ENCODE results near the gene NT5C1B.

GRCh38 chr2:18625563-18625962 is 36.2 kb upstream of the NT5C1B start:
- TF ChIP-seq, protein P1, sequence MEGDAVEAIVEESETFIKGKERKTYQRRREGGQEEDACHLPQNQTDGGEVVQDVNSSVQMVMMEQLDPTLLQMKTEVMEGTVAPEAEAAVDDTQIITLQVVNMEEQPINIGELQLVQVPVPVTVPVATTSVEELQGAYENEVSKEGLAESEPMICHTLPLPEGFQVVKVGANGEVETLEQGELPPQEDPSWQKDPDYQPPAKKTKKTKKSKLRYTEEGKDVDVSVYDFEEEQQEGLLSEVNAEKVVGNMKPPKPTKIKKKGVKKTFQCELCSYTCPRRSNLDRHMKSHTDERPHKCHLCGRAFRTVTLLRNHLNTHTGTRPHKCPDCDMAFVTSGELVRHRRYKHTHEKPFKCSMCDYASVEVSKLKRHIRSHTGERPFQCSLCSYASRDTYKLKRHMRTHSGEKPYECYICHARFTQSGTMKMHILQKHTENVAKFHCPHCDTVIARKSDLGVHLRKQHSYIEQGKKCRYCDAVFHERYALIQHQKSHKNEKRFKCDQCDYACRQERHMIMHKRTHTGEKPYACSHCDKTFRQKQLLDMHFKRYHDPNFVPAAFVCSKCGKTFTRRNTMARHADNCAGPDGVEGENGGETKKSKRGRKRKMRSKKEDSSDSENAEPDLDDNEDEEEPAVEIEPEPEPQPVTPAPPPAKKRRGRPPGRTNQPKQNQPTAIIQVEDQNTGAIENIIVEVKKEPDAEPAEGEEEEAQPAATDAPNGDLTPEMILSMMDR (conservative IDR thresholded peaks at IDR 0.05; ENCODE audit: low read length) = no peak
- no peak for TF ChIP-seq EZH2phosphoT487 (IDR thresholded peaks at IDR 0.05; ENCODE audit: borderline replicate concordance, low read depth, low read length)
